ENCODE results near the gene THTPA. TPM values are rescaled to one million over a fixed set of nuclear protein-coding genes. Genes with fewer than 3 reads are reported as not detected.
A peak's percentile ranks its signal among the peaks of the same experiment; 100 is the strongest.

THTPA gene
- total and polyA plus RNA-seq, 11 donors: 9.1 to 30.9 (median 18.9) TPM

DNA sequence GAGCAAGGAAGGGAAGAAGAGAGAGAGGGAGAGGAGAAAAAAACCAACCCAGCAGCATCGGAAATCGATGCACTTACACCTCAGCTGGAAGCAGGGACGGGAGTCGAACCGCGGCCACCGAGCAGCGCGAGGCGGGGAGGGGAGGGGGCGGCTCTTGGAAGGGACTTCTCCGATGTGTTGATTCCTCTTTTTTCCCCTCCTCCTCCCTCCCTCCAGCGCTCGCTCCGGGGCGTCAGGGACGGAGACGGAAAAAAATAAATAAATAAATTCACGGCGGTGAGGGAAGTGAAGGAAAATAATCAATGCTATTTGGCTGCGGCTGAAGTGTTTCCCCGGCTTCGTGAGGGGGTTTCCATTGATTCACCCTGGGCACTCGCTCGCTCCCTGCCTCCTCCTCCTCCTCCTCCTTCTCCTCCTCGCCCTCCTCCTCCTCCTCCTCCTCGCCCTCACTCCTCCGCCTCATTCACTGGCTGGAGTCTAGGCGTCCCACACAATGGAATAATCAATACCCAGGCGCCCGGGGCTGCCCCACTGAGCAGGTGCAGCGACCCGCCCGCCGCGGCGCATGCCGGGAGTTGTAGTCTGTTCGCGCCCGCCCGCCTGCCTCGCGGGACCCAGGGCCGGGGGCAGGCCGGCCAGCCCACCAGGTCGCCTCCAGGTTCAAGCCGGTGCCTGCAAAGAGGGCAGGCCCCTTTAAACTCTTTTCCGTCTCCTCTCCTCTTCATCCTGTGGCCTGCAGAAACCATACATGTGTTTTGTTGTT, 4.6 kb upstream of the THTPA start, which contains the start of gene ZFHX2:
Gene ZFHX2 (minus strand): TSS at position 500 of the 763 bp plus-strand sequence. CDS start 16,440 bp downstream, outside the sequence.
- H3K27me3 ChIP-seq: no peaks in the 10 kb centered on the region
- peak within 1 kb of the TSS; percentile 38 to 75 (median 64) for H3K4me3 ChIP-seq
- DNase-seq: peak; percentile 78 to 90 (median 85)
- peak within 1 kb of the TSS in 9 of 12 donors; percentile 8 to 71 (median 40) for H3K27ac ChIP-seq
- H3K36me3 ChIP-seq: no peaks in the 10 kb centered on the region
- no peaks in the 10 kb centered on the region for H3K9me3 ChIP-seq
- peak; percentile 48 to 78 (median 68) for ATAC-seq
- peaks cover 0 to 26% (median 15%) of the 10 kb centered on the region in 12 donors for H3K4me1 ChIP-seq
- WGBS, 4 donors: 1% methylated on average over 47 to 49 of the region's 49 CpGs
- peak in 1 of 2 donors; percentile 47 for TF ChIP-seq POLR2A (IDR thresholded peaks at IDR 0.05)
- TF ChIP-seq, protein P1, sequence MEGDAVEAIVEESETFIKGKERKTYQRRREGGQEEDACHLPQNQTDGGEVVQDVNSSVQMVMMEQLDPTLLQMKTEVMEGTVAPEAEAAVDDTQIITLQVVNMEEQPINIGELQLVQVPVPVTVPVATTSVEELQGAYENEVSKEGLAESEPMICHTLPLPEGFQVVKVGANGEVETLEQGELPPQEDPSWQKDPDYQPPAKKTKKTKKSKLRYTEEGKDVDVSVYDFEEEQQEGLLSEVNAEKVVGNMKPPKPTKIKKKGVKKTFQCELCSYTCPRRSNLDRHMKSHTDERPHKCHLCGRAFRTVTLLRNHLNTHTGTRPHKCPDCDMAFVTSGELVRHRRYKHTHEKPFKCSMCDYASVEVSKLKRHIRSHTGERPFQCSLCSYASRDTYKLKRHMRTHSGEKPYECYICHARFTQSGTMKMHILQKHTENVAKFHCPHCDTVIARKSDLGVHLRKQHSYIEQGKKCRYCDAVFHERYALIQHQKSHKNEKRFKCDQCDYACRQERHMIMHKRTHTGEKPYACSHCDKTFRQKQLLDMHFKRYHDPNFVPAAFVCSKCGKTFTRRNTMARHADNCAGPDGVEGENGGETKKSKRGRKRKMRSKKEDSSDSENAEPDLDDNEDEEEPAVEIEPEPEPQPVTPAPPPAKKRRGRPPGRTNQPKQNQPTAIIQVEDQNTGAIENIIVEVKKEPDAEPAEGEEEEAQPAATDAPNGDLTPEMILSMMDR (IDR thresholded peaks at IDR 0.05): no peak
- intact Hi-C loops (cut with DNase I): loop anchor here in 2 of 10 donors (10.0 kb wide), 2 partner anchors 227 to 247 kb away; partner anchors contain the start of genes BCL2L2 (in 1 of the 2), PABPN1 (in 1 of the 2) and PPP1R3E (in 1 of the 2)

DNA sequence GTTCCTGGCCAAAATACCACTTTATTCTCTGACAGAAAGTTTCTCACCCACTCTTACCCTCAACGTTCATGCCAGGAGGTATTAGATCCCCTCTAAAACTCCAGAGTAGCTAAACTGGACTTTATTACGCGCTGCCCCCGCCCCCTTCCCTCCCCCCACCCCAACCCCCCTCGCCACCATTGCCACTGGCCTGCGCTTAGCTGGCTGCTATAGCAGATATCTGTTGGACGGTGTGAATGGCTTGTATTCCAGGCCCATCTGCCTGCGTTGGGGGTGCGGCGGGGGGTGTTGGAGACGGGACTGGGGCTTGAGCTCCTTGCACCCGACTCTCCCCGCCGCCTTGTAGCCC, 564 bp upstream of the THTPA start:
- H3K27ac ChIP-seq: peak overlapping the region; percentile 90 to 100 (median 97)
- H3K4me3 ChIP-seq: peak overlapping the region; percentile 56 to 100 (median 92)
- H3K36me3 ChIP-seq: peaks cover 0 to 28% (median 16%) of the 10 kb centered on the region in 9 donors
- H3K4me1 ChIP-seq: peaks cover 0 to 39% (median 23%) of the 10 kb centered on the region in 12 donors
- DNase-seq (no peak), ATAC-seq (no peak)
- intact Hi-C loops (cut with DNase I): loop anchor here in 2 of 10 donors (10.0 kb wide), 2 partner anchors 231 to 251 kb away; partner anchors contain the start of genes BCL2L2 (in 1 of the 2), PABPN1 (in 1 of the 2) and PPP1R3E (in 1 of the 2)
- no peaks in the 10 kb centered on the region for H3K9me3 ChIP-seq
- TF ChIP-seq, protein P1 (IDR thresholded peaks at IDR 0.05): no peak
- no peak for TF ChIP-seq POLR2A (IDR thresholded peaks at IDR 0.05)
- WGBS, 4 donors: 2 to 4% (median 2%) methylated on average over 10 to 14 of the region's 14 CpGs
- H3K27me3 ChIP-seq: no peaks in the 10 kb centered on the region

DNA sequence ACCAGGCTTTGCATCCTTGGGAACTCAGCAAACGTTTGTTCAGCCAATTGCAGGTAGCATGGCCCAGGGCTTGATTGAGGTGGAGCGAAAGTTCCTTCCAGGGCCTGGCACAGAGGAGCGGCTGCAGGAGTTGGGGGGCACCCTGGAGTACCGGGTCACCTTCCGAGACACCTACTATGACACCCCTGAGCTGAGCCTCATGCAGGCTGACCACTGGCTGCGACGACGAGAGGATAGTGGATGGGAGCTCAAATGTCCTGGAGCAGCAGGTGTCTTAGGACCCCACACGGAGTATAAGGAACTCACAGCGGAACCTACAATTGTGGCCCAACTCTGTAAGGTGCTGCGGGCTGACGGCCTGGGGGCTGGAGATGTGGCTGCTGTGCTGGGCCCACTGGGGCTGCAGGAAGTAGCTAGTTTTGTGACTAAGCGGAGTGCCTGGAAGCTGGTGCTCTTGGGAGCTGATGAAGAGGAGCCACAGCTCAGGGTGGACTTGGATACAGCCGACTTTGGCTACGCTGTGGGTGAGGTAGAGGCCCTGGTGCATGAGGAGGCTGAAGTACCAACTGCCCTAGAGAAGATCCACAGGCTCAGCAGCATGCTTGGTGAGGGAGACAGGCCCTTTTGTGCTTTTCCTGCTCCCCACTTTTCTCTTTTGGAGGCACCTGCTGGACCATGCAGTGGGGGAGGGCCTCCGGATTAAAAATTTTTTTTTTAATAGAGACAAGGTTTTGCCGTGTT, 799 bp downstream of the THTPA start:
- H3K27ac ChIP-seq: peak overlapping the region in 11 of 12 donors; percentile 90 to 100 (median 97)
- no peak for ATAC-seq
- H3K27me3 ChIP-seq: no peaks in the 10 kb centered on the region
- H3K9me3 ChIP-seq: no peaks in the 10 kb centered on the region
- H3K4me3 ChIP-seq: peak overlapping the region; percentile 56 to 100 (median 92)
- DNase-seq: no peak
- H3K4me1 ChIP-seq: peaks cover 0 to 33% (median 20%) of the 10 kb centered on the region in 12 donors
- 48 to 62% (median 52%) methylated on average over 12 to 17 of the region's 17 CpGs for WGBS, 4 donors
- intact Hi-C loops (cut with DNase I): loop anchor here in 2 of 10 donors (10.0 kb wide), 2 partner anchors 232 to 252 kb away; partner anchors contain the start of genes BCL2L2 (in 1 of the 2), PABPN1 (in 1 of the 2) and PPP1R3E (in 1 of the 2)
- TF ChIP-seq, protein P1 (IDR thresholded peaks at IDR 0.05): no peak
- no peak for TF ChIP-seq POLR2A (IDR thresholded peaks at IDR 0.05)
- peaks cover 0 to 41% (median 17%) of the 10 kb centered on the region in 9 donors for H3K36me3 ChIP-seq
